WTC11 (cell line): Measurements from ENCODE around the gene AKNAD1. TPM values are rescaled to one million over a fixed set of nuclear protein-coding genes. Genes with fewer than 3 reads are reported as not detected.

Experiments
- ATAC-seq: fragments of 200-7000 bp; cut with Tn5 transposase; 2 replicates; pipeline ENCODE4 v1.10.0; 2021; ENCODE audit warnings: mild to moderate bottlenecking, moderate library complexity
- CTCF ChIA-PET: fragments of 300-600 bp; sonication (Branson Sonifier 250); formaldehyde crosslinking; loops from one replicate; lab custom pipeline; 2021; ENCODE audit warnings: antibody characterized with exemption; lab: Charles Lee
- POLR2A ChIA-PET: fragments of 350-600 bp; sonication (Branson Sonifier 250); formaldehyde crosslinking; loops from one replicate; lab custom pipeline; 2021; ENCODE audit warnings: antibody characterized with exemption; lab: Charles Lee
- DNase-seq: peaks from one replicate; pipeline ENCODE4 v3.0.0; 2021; ENCODE audit warnings: low spot score
- H3K27ac Mint-ChIP-seq: 2 replicates; pipeline ENCODE4 v1.8.0; 2021; ENCODE audit warnings: mixed read lengths
- H3K27me3 Mint-ChIP-seq: 2 replicates; pipeline ENCODE4 v1.8.0; 2021; ENCODE audit warnings: low read depth, mild to moderate bottlenecking, moderate library complexity, mixed read lengths
- H3K36me3 Mint-ChIP-seq: 2 replicates; pipeline ENCODE4 v1.8.0; 2021; ENCODE audit warnings: mixed read lengths
- H3K4me1 Mint-ChIP-seq: 2 replicates; pipeline ENCODE4 v1.8.0; 2022; ENCODE audit warnings: mixed read lengths
- H3K4me3 Mint-ChIP-seq: 2 replicates; pipeline ENCODE4 v1.8.0; 2021; ENCODE audit warnings: mild to moderate bottlenecking, moderate library complexity, mixed read lengths
- H3K9me3 Mint-ChIP-seq: 2 replicates; pipeline ENCODE4 v1.8.0; 2021; ENCODE audit warnings: mixed read lengths
- AFF4 ChIP-seq: sonication (generic); formaldehyde crosslinking; IDR thresholded peaks from 2 replicates; pipeline ENCODE4 v1.8.1; 2023; ENCODE audit warnings: mild to moderate bottlenecking, missing genetic modification reagents, borderline replicate concordance
- CTCF ChIP-seq: fragments of 200-600 bp; IDR thresholded peaks from 2 replicates; pipeline ENCODE4 v1.8.0; 2022; ENCODE audit warnings: antibody characterized with exemption
- EMX1 ChIP-seq: fragments of 250-450 bp; sonication (Bioruptor Pico); IDR thresholded peaks from 2 replicates; pipeline ENCODE4 v1.8.0; 2021; ENCODE audit warnings: mild to moderate bottlenecking
- FOXP1 ChIP-seq: sonication (generic); formaldehyde crosslinking; IDR thresholded peaks from 2 replicates; pipeline ENCODE4 v1.8.0; 2022; ENCODE audit warnings: missing genetic modification reagents, mild to moderate bottlenecking, moderate library complexity, borderline replicate concordance
- JAZF1 ChIP-seq: fragments of 250-450 bp; sonication (Bioruptor Pico); IDR thresholded peaks from 2 replicates; pipeline ENCODE4 v1.9.0; 2021; ENCODE audit warnings: moderate library complexity, mild to moderate bottlenecking, inconsistent platforms
- MAX ChIP-seq: sonication (generic); formaldehyde crosslinking; IDR thresholded peaks from 2 replicates; pipeline ENCODE4 v1.8.0; 2022; ENCODE audit warnings: mild to moderate bottlenecking, missing genetic modification reagents
- MYBL2 ChIP-seq: sonication (generic); formaldehyde crosslinking; IDR thresholded peaks from 2 replicates; pipeline ENCODE4 v1.8.1; 2023; ENCODE audit warnings: mild to moderate bottlenecking, moderate library complexity, missing genetic modification reagents
- SP1 ChIP-seq: sonication (generic); formaldehyde crosslinking; conservative IDR thresholded peaks from 2 replicates; pipeline ENCODE4 v1.8.1; 2022; ENCODE audit warnings: missing genetic modification reagents
- ZBTB21 ChIP-seq: sonication (generic); formaldehyde crosslinking; IDR thresholded peaks from 2 replicates; pipeline ENCODE4 v1.8.1; 2023; ENCODE audit warnings: mild to moderate bottlenecking, missing genetic modification reagents, borderline replicate concordance
- ZNF121 ChIP-seq: sonication (generic); formaldehyde crosslinking; IDR thresholded peaks from 2 replicates; pipeline ENCODE4 v1.8.0; 2023; ENCODE audit warnings: missing genetic modification reagents
- ZNF219 ChIP-seq: sonication (generic); formaldehyde crosslinking; IDR thresholded peaks from 2 replicates; pipeline ENCODE4 v1.8.0; 2023; ENCODE audit warnings: missing genetic modification reagents, mild to moderate bottlenecking, borderline replicate concordance
- ZNF317 ChIP-seq: sonication (generic); formaldehyde crosslinking; IDR thresholded peaks from 2 replicates; pipeline ENCODE4 v1.8.1; 2023; ENCODE audit warnings: low read depth, mild to moderate bottlenecking, moderate library complexity, missing genetic modification reagents, borderline replicate concordance
- total RNA-seq: library from RNA; stranded (reverse); gene quantifications from 3 replicates; pipeline ENCODE4 v1.2.3, GENCODE V29; 2021
- TF ChIP-seq, protein P1 (sequence below): sonication (generic); formaldehyde crosslinking; IDR thresholded peaks from 2 replicates; pipeline ENCODE4 v1.8.1; 2023; ENCODE audit warnings: mild to moderate bottlenecking, missing genetic modification reagents
- TF ChIP-seq, protein P2 (sequence below): sonication (generic); formaldehyde crosslinking; IDR thresholded peaks from 2 replicates; pipeline ENCODE4 v1.8.0; 2022; ENCODE audit warnings: mild to moderate bottlenecking, missing genetic modification reagents
- TF ChIP-seq, protein P3 (sequence below): sonication (generic); formaldehyde crosslinking; conservative IDR thresholded peaks from 2 replicates; pipeline ENCODE4 v1.8.1; 2023; ENCODE audit warnings: mild to moderate bottlenecking, low read depth, missing genetic modification reagents, moderate library complexity
- TF ChIP-seq, protein P4 (sequence below): sonication (generic); formaldehyde crosslinking; IDR thresholded peaks from 2 replicates; pipeline ENCODE4 v1.8.1; 2022; ENCODE audit warnings: low read depth, missing genetic modification reagents, borderline replicate concordance

AKNAD1 gene
- total RNA-seq, 1 experiment from 2014 or later: not detected

- ChIA-PET CTCF (interaction anchor here (1.2 kb wide), 1 partner anchor 212 kb away, joined by 3 read pairs; no protein-coding TSS in a partner anchor), POLR2A (interaction anchor here (0.6 kb wide), 1 partner anchor 108 kb away, joined by 7 read pairs; no protein-coding TSS in a partner anchor)
- H3K36me3 Mint-ChIP-seq: 0 out of 2 replicates have a peak, but pooled peaks cover 5% of the 10 kb centered on the region
- no peaks in the 10 kb centered on the region for H3K27me3 Mint-ChIP-seq
- H3K27ac Mint-ChIP-seq: no peak overlapping the region
- H3K9me3 Mint-ChIP-seq: no peaks in the 10 kb centered on the region
- TF ChIP-seq ZNF219 (CRISPR knock-in tag) (no peak), ZNF121 (CRISPR knock-in tag) (no peak), ZBTB21 (CRISPR knock-in tag) (no peak), MAX (CRISPR knock-in tag) (no peak), JAZF1 (no peak), MYBL2 (CRISPR knock-in tag) (no peak), SP1 (CRISPR knock-in tag) (no peak), EMX1 (no peak), FOXP1 (CRISPR knock-in tag) (no peak), ZNF317 (CRISPR knock-in tag) (no peak)
- TF ChIP-seq, protein P1, sequence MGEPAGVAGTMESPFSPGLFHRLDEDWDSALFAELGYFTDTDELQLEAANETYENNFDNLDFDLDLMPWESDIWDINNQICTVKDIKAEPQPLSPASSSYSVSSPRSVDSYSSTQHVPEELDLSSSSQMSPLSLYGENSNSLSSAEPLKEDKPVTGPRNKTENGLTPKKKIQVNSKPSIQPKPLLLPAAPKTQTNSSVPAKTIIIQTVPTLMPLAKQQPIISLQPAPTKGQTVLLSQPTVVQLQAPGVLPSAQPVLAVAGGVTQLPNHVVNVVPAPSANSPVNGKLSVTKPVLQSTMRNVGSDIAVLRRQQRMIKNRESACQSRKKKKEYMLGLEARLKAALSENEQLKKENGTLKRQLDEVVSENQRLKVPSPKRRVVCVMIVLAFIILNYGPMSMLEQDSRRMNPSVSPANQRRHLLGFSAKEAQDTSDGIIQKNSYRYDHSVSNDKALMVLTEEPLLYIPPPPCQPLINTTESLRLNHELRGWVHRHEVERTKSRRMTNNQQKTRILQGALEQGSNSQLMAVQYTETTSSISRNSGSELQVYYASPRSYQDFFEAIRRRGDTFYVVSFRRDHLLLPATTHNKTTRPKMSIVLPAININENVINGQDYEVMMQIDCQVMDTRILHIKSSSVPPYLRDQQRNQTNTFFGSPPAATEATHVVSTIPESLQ (CRISPR knock-in tag): no peak
- TF ChIP-seq, protein P2, sequence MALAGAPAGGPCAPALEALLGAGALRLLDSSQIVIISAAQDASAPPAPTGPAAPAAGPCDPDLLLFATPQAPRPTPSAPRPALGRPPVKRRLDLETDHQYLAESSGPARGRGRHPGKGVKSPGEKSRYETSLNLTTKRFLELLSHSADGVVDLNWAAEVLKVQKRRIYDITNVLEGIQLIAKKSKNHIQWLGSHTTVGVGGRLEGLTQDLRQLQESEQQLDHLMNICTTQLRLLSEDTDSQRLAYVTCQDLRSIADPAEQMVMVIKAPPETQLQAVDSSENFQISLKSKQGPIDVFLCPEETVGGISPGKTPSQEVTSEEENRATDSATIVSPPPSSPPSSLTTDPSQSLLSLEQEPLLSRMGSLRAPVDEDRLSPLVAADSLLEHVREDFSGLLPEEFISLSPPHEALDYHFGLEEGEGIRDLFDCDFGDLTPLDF (CRISPR knock-in tag): no peak
- TF ChIP-seq, protein P3, sequence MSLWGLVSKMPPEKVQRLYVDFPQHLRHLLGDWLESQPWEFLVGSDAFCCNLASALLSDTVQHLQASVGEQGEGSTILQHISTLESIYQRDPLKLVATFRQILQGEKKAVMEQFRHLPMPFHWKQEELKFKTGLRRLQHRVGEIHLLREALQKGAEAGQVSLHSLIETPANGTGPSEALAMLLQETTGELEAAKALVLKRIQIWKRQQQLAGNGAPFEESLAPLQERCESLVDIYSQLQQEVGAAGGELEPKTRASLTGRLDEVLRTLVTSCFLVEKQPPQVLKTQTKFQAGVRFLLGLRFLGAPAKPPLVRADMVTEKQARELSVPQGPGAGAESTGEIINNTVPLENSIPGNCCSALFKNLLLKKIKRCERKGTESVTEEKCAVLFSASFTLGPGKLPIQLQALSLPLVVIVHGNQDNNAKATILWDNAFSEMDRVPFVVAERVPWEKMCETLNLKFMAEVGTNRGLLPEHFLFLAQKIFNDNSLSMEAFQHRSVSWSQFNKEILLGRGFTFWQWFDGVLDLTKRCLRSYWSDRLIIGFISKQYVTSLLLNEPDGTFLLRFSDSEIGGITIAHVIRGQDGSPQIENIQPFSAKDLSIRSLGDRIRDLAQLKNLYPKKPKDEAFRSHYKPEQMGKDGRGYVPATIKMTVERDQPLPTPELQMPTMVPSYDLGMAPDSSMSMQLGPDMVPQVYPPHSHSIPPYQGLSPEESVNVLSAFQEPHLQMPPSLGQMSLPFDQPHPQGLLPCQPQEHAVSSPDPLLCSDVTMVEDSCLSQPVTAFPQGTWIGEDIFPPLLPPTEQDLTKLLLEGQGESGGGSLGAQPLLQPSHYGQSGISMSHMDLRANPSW (CRISPR knock-in tag): no peak
- TF ChIP-seq, protein P4, sequence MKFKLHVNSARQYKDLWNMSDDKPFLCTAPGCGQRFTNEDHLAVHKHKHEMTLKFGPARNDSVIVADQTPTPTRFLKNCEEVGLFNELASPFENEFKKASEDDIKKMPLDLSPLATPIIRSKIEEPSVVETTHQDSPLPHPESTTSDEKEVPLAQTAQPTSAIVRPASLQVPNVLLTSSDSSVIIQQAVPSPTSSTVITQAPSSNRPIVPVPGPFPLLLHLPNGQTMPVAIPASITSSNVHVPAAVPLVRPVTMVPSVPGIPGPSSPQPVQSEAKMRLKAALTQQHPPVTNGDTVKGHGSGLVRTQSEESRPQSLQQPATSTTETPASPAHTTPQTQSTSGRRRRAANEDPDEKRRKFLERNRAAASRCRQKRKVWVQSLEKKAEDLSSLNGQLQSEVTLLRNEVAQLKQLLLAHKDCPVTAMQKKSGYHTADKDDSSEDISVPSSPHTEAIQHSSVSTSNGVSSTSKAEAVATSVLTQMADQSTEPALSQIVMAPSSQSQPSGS (CRISPR knock-in tag): no peak
- ATAC-seq: no peak
- H3K4me3 Mint-ChIP-seq: no peak overlapping the region
- H3K4me1 Mint-ChIP-seq: peaks cover 11% of the 10 kb centered on the region
- no peak for DNase-seq
These were observed 44.2 kb upstream of the AKNAD1 start for GRCh38 chr1:108901106-108901505.

DNA sequence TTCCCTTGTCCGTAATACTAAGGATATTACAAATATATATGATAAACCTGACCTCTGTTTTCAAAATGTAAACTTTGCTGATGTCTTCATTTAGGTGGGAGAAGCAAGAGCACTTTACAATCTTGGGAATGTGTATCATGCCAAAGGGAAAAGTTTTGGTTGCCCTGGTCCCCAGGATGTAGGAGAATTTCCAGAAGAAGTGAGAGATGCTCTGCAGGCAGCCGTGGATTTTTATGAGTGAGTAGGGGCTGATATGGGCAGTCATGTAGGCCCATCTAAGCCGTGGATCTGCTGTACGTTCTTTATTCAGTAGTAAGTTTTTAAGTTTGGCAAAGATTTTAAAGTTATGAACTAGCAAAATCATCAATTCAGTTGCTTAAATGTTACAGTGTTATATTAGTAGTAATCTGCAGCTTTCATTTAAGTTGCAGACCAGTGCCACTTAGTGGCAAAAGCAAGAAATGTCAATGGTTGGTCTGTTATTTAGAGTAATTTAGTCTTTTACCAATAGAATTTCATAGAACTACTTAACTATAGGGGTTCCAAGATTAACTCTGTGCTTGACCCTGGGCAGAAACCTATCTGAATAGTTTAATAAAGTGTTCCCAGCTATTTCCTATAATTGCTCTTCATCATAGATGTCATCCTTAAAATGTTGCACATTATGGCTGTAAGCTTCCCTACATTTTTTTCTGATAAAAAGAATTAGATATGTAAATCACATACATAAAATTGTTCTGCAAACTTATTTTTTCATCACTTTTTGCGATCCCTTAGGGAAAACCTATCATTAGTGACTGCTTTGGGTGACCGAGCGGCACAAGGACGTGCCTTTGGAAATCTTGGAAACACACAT lies 41.2 kb upstream of the AKNAD1 start:
- ATAC-seq (peak; percentile 53), DNase-seq (no peak)
- no peak overlapping the region for H3K27ac Mint-ChIP-seq
- H3K27me3 Mint-ChIP-seq: no peaks in the 10 kb centered on the region
- H3K36me3 Mint-ChIP-seq: 0 out of 2 replicates have a peak, but pooled peaks cover 5% of the 10 kb centered on the region
- CTCF ChIA-PET: interaction anchor here (0.6 to 3.3 kb wide), 16 partner anchors 8 to 337 kb away, joined by 3 to 19 read pairs (median 3); partner anchors contain the start of genes FNDC7, GPSM2 and STXBP3
- no peak overlapping the region for H3K4me3 Mint-ChIP-seq
- H3K4me1 Mint-ChIP-seq: peaks cover 13% of the 10 kb centered on the region
- TF ChIP-seq CTCF (peak; percentile 15; the same call in 1 of the 2 replicates), AFF4 (CRISPR knock-in tag) (no peak)
- TF ChIP-seq, all 79 proteins: peak for 1
- POLR2A ChIA-PET: no interaction called here
- H3K9me3 Mint-ChIP-seq: no peaks in the 10 kb centered on the region
